T-helper 1 cell treated with Interleukin-12 subunit alpha and Interleukin-12 subunit beta and Interleukin-4 antibody, amounts not matched to agents 30 μg/mL and 1 μg/mL, for 36 hours (primary cell): ENCODE results near the gene TDRD3.

ENCODE experiments used
- H3K27ac Mint-ChIP-seq: one replicate; pipeline ENCODE4 v1.8.0; 2021; ENCODE audit warnings: mild to moderate bottlenecking, mixed read lengths
- H3K27me3 Mint-ChIP-seq: one replicate; pipeline ENCODE4 v1.8.0; 2021; ENCODE audit warnings: low read depth, mixed read lengths
- H3K36me3 Mint-ChIP-seq: one replicate; pipeline ENCODE4 v1.8.0; 2021; ENCODE audit warnings: low read depth, mixed read lengths
- H3K4me1 Mint-ChIP-seq: one replicate; pipeline ENCODE4 v1.8.0; 2021; ENCODE audit warnings: low read depth, mixed read lengths
- H3K4me3 Mint-ChIP-seq: one replicate; pipeline ENCODE4 v1.8.0; 2021; ENCODE audit warnings: mild to moderate bottlenecking, moderate library complexity, mixed read lengths
- H3K9me3 Mint-ChIP-seq: one replicate; pipeline ENCODE4 v1.8.0; 2021; ENCODE audit warnings: mixed read lengths

TDRD3 gene

DNA sequence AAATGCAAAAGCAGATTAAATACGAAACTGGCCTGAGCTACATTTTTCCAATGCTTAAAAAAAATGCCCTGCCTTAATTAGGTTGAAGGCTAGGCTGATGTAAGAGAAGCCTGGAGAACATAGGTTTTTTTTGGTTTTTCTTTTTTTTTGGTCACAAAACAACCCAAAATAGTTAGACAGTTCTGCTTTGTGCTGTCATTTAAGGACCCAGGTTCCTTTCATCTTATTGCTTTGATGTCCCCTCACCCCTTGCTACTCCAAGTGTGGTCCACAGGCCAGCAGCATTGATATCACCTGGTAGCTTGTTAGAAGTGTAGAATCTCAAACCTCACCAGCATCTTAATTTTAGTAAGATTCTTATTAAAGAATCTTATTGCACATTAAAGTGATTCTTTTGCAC is 14.4 kb downstream of the TDRD3 start:
- Mint-ChIP-seq H3K27ac (no peak overlapping the region), H3K36me3 (peaks cover 5% of the 10 kb centered on the region), H3K9me3 (peaks cover 11% of the 10 kb centered on the region), H3K27me3 (no peaks in the 10 kb centered on the region), H3K4me1 (peaks cover 3% of the 10 kb centered on the region), H3K4me3 (no peak overlapping the region)

DNA sequence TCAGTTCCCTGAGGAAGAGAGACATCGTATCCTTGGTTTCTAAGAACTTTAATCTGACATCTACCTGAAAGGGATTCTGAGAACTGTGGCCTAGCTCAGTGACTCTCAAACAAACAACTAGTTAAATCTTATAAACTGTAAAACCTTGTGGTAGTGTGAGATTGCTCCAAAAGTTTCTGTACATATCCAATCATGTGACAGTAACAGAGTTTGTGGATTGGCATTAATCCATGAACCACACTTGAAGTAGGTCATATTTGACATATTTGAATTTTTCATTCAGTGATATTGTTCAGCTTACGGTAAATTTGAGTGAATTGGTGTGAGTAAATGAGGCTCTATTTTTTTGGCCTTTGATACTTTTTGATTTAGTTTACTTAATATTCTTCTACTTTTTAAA is 15.0 kb downstream of the TDRD3 start:
- Mint-ChIP-seq H3K36me3 (peaks cover 5% of the 10 kb centered on the region), H3K27ac (no peak overlapping the region), H3K9me3 (peaks cover 11% of the 10 kb centered on the region), H3K4me3 (no peak overlapping the region), H3K4me1 (peaks cover 3% of the 10 kb centered on the region), H3K27me3 (no peaks in the 10 kb centered on the region)

DNA sequence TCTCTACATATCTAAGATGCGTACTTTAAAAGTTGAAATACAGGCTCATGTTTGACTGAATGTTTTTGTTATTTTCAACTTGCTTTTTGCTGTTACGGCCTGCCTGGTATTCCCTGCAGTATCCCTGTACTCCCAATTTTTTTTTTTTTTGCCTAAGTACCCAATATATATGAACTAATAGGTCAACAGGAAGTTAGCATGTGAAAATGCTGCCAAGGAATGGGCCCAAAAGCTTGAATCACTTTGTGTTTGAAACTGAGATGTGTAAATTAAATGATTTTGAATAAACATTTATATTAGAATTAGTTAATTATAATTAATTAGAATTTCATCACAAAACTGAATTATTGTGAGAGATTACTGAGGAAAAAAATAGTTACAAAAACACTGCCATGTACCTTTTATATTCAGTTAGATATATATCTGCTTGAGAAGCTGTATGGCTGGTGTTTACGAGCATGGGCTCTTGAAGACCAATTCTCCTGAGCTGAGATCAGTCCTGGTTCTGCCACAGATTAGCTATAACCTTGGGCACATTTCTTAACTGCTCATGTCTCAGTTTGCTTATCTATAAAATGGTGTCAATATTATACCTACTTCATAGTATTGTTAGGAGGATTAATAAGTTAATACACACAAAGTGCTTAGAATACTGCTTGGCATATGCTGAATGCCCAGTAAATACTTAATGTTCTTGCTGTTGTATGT is 16.0 kb downstream of the TDRD3 start:
- H3K4me3 Mint-ChIP-seq = no peak overlapping the region

DNA sequence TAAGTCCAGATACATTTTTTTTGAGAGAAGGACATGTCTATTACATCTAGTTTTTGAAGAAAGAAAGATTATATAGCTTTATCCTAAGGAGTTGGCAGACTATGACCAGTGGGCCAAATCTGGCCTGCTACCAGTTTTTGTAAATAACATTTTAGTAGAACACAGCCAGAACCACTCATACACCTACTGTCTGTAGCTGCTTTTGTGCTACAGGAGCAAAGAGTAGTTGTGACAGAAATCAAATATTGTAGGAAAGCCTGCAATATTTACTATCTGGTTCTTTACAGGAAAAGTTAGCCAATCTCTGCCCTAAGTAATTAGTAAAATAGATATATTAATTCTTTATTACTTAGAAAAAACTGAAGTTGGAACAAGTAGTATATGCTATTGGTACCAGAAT is 17.2 kb downstream of the TDRD3 start:
- H3K27me3 Mint-ChIP-seq = no peaks in the 10 kb centered on the region
- H3K4me3 Mint-ChIP-seq = no peak overlapping the region
- peaks cover 5% of the 10 kb centered on the region for H3K36me3 Mint-ChIP-seq
- H3K27ac Mint-ChIP-seq = no peak overlapping the region
- H3K9me3 Mint-ChIP-seq = peaks cover 5% of the 10 kb centered on the region
- H3K4me1 Mint-ChIP-seq = peaks cover 7% of the 10 kb centered on the region

More for the DNA sequence above, 16.0 kb downstream of the TDRD3 start:
- peaks cover 5% of the 10 kb centered on the region for H3K36me3 Mint-ChIP-seq
- H3K9me3 Mint-ChIP-seq = peaks cover 1% of the 10 kb centered on the region
- peaks cover 8% of the 10 kb centered on the region for H3K4me1 Mint-ChIP-seq
- H3K27me3 Mint-ChIP-seq = no peaks in the 10 kb centered on the region
- H3K27ac Mint-ChIP-seq = no peak overlapping the region

DNA sequence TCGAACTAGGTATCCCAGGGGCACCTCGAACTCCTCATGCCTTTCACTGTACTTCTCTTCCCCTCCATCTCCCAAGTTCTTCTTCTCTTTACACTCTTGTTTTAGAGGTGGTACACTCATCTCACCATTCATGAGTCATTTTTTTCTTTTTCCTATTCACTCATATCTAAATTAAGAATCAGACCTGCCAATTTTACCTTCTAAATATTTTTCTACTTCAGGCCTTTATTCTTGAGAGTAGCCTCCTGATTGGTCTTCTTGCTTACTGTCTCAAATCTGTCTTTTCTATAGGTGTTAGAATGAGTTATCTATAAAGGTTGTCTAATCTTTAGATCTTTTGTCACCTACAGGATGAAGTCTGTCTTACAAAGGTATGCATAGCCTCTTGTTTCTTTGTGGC is 20.7 kb downstream of the TDRD3 start:
- Mint-ChIP-seq H3K9me3 (peaks cover 11% of the 10 kb centered on the region), H3K27me3 (no peaks in the 10 kb centered on the region), H3K27ac (no peak overlapping the region)

DNA sequence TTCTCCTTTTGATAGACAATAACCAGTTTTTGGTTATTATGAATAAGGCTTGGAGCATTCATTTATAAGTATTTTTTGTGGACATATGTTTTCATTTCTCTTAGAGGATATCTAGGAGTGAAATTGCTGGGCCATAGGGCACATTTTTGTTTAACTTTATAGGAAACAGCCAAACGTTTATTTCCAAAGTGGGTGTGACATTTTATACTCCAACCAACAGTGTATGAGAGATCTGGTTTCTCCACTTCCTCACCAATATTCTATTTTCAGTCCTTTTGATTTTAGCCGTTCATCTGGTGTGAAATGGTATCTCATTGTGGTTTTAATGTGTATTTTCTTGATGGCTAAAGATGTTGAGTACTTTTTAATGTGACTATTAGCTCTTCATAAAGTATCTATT is 21.9 kb downstream of the TDRD3 start:
- Mint-ChIP-seq H3K4me1 (peaks cover 8% of the 10 kb centered on the region), H3K4me3 (no peak overlapping the region), H3K27ac (no peak overlapping the region), H3K9me3 (peaks cover 11% of the 10 kb centered on the region), H3K27me3 (no peaks in the 10 kb centered on the region), H3K36me3 (peaks cover 5% of the 10 kb centered on the region)

More for the DNA sequence above, 20.7 kb downstream of the TDRD3 start:
- H3K4me1 Mint-ChIP-seq = peaks cover 8% of the 10 kb centered on the region
- H3K4me3 Mint-ChIP-seq = no peak overlapping the region
- H3K36me3 Mint-ChIP-seq = peaks cover 5% of the 10 kb centered on the region

DNA sequence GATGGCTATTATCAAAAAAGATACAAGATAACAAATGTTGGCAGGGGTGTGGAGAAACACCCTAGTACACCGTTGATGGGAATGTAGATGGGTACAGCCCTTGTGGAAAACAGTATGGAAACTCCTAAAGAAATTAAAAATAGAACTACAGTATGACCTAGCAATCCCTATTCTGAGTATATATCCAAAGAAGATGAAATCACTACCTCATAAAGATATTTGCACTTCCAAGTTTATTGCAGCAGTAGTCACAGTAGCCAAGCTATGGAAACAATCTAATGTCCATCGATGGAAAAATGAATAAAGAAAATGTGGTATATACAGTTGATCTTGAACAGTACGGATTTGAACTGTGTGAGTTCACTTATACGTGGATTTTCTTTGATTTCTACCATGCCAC is 28.3 kb downstream of the TDRD3 start:
- H3K27ac Mint-ChIP-seq = no peak overlapping the region
- peaks cover 4% of the 10 kb centered on the region for H3K9me3 Mint-ChIP-seq
- no peaks in the 10 kb centered on the region for H3K36me3 Mint-ChIP-seq
- peaks cover 9% of the 10 kb centered on the region for H3K4me1 Mint-ChIP-seq
- H3K4me3 Mint-ChIP-seq = no peak overlapping the region
- no peaks in the 10 kb centered on the region for H3K27me3 Mint-ChIP-seq

DNA sequence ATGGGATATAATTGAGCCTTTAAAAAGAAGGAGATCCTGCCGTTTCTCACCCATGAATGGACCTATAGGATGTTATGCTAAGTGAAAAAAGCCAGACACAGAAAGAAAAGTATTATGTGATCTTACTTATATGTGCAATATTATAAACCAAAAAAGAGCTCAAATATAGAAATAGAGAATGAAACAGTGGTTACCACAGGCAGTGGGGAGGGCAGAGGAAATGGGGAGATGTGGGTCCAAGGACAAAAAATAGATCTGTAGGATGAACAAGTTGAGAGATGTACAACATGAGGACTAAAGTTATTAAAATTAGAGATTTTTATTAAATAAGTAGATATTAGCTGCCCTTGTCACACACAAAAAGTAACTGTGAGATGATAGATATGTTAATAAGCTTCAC is 29.1 kb downstream of the TDRD3 start:
- Mint-ChIP-seq H3K36me3 (no peaks in the 10 kb centered on the region), H3K4me3 (no peak overlapping the region), H3K4me1 (peaks cover 9% of the 10 kb centered on the region), H3K27ac (no peak overlapping the region), H3K9me3 (peaks cover 1% of the 10 kb centered on the region), H3K27me3 (no peaks in the 10 kb centered on the region)

DNA sequence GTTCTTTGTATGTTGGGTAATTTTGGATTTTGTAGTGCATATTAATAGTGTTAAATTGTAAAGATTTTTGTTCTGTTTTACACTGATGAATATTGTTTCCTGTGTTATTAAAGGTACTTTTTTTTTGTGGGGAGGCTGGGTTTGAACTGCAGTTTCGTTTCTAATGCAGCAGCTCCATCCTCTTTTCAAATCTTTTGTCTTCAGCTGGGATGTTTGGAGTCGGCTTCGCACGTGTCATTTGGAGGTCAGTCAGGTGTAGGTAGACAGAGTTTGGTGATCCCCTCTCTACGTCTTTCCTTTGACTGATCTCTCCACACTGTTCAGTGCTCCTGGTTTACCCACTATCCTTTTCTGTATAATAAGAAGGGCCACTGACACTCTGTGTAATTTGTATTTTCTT is 30.3 kb downstream of the TDRD3 start:
- peak overlapping the region; percentile 9 for H3K27ac Mint-ChIP-seq
- H3K4me3 Mint-ChIP-seq = no peak overlapping the region
- peaks cover 7% of the 10 kb centered on the region for H3K4me1 Mint-ChIP-seq
- no peaks in the 10 kb centered on the region for H3K27me3 Mint-ChIP-seq
- H3K36me3 Mint-ChIP-seq = no peaks in the 10 kb centered on the region
- no peaks in the 10 kb centered on the region for H3K9me3 Mint-ChIP-seq

DNA sequence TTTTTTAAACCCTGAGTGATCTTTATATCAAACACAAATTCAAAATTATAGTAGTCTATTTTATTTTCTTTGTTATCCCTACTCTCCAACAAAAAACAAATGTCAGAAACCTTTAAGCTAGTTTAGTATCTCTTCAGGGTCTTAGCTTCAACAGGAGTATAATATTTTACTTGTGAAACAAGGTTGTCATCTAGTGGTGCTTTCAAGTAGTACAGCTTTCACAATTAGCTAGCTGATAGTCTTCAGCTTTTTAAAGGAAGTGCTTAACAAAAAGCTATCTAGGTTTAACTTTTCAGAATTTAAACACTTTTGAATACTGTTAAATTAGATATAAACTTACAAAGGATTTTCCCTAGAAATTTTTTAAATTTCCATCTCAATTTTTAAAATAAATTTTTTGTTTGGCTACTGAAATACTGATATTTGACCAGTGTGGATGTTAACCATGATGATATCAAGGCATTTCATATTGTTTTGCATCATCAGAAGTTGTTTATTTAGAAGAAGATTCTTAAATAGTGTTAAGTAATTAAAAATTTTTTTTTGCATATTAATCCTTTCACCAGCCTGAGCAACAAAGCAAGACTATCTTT is 34.2 kb downstream of the TDRD3 start:
- H3K9me3 Mint-ChIP-seq = no peaks in the 10 kb centered on the region
- H3K27me3 Mint-ChIP-seq = no peaks in the 10 kb centered on the region
- peaks cover 15% of the 10 kb centered on the region for H3K4me1 Mint-ChIP-seq
- no peaks in the 10 kb centered on the region for H3K36me3 Mint-ChIP-seq
- no peak overlapping the region for H3K27ac Mint-ChIP-seq
- no peak overlapping the region for H3K4me3 Mint-ChIP-seq

DNA sequence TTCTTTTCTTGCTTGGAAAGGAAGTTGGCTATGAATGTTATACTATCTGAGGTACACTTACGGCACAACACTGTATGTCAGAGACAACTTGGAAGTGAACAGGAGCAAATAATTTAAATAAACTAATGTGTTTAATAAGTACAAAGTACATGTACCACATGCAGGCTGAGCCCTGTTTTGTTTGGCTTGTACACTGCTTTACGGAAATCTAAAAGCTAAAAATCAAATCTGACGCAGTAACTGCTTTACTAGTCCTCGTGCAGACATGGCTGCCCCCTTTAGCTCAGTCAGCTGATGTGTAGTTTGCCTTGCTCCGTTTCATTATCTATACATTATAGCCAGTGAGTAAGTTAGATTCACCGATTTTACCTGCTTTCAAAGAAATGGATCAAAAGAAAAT is 36.5 kb downstream of the TDRD3 start:
- H3K4me3 Mint-ChIP-seq = no peak overlapping the region
- no peak overlapping the region for H3K27ac Mint-ChIP-seq
- H3K27me3 Mint-ChIP-seq = no peaks in the 10 kb centered on the region
- H3K36me3 Mint-ChIP-seq = no peaks in the 10 kb centered on the region
- no peaks in the 10 kb centered on the region for H3K9me3 Mint-ChIP-seq
- peaks cover 10% of the 10 kb centered on the region for H3K4me1 Mint-ChIP-seq

DNA sequence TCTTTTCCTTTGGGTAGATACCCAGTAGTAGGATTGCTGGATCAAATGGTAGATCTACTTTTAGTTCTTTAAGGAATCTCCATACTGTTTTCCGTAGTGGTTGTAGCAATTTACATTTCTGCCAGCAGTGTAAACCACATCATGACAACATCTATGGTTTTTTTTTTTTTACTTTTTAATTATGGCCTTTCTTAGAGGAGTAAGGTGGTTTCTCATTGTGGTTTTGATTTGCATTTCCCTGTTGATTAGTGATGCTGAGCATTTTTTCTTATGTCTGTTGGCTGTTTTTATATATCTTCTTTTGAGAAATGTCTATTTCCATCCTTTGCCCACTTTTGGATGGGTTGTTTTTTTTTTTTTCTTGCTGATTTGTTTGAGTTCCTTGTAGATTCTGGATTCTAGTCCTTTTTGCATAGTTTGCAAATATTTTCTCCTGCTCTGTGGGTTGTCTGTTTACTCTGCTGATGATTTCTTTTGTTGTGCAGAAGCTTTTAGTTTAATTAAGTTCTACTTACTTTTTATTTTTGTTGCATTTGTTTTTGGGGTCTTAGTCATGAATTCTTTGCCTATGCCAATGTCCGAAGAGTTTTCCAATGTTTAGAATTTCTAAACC is 38.8 kb downstream of the TDRD3 start:
- Mint-ChIP-seq H3K27ac (no peak overlapping the region), H3K9me3 (no peaks in the 10 kb centered on the region), H3K36me3 (no peaks in the 10 kb centered on the region), H3K4me1 (peaks cover 10% of the 10 kb centered on the region), H3K27me3 (no peaks in the 10 kb centered on the region), H3K4me3 (no peak overlapping the region)

DNA sequence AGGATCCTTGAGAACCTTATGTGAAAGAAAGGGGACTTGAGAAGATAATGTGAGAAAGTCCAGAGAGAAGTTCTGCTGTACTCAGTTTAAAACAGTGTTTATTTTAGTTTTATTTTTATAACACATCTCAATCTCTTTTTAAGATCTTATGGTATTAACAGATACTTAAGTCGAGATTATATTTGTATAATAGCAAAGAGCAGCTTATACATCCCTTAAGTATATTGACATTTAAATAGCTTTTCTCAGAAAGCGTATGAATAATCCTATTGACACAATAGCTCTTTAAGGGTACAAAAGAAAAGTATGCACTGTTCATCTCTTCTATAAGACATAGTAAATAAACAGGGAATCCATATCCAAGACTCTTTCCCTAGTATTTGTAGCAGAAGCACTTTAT is 42.2 kb downstream of the TDRD3 start:
- Mint-ChIP-seq H3K4me1 (peaks cover 10% of the 10 kb centered on the region), H3K36me3 (no peaks in the 10 kb centered on the region), H3K9me3 (no peaks in the 10 kb centered on the region), H3K27ac (no peak overlapping the region), H3K27me3 (no peaks in the 10 kb centered on the region), H3K4me3 (no peak overlapping the region)

DNA sequence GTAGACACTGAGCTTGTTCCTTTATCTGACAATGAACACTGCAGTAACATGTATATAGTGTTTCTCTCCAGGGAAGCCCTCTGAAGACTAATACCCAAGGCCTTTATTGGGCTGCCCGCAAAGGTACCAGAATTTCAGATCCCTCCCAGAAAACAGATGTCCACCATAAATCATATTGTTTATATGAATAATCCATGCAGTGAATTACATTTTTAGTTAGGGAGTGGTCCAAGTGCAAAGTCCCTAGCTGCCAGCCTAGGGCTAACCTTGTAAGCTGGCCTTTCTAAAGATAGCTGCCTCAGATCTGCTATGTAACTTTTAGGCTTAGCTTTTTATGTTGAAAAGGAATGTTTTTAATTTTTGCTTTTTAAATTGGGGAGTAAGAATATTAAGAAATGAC is 44.7 kb downstream of the TDRD3 start:
- H3K27ac Mint-ChIP-seq = no peak overlapping the region
- H3K9me3 Mint-ChIP-seq = no peaks in the 10 kb centered on the region
- H3K4me1 Mint-ChIP-seq = no peaks in the 10 kb centered on the region
- H3K27me3 Mint-ChIP-seq = no peaks in the 10 kb centered on the region
- no peak overlapping the region for H3K4me3 Mint-ChIP-seq
- no peaks in the 10 kb centered on the region for H3K36me3 Mint-ChIP-seq

DNA sequence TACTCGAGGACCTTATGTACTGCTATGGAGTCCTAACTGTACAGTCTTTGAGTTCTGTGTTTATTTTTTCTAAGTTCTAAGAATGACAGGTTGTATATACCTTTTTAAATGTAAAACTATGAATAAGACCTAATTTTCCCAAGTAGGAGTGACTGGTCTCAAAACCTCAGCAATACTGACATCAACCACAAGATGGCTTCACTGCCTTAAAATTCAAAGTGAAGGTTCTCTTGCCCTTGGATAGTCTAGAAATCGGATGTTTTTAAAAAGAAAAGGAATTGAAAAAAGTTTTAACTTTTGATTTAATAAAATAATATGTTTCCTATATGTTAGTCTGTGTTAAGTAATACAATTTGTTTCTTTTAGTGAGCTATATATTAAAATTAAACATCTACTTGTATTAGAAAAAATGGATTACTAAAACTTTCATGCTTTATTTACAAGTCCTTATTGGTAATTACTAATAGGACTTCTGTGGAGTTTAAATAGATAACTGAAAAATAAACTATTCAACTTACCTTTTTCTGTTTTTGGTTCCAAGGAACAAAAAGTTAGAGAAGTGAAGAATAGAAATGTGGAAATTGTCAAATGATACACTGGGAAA is 52.0 kb downstream of the TDRD3 start:
- H3K36me3 Mint-ChIP-seq = no peaks in the 10 kb centered on the region

More for the DNA sequence above, 52.0 kb downstream of the TDRD3 start:
- H3K4me1 Mint-ChIP-seq = no peaks in the 10 kb centered on the region
- H3K27me3 Mint-ChIP-seq = no peaks in the 10 kb centered on the region
- no peaks in the 10 kb centered on the region for H3K9me3 Mint-ChIP-seq
- H3K4me3 Mint-ChIP-seq = no peak overlapping the region
- H3K27ac Mint-ChIP-seq = no peak overlapping the region
